ENCODE measurements around the gene CD83.
A peak's percentile ranks its signal among the peaks of the same experiment; 100 is the strongest.
"Not testable (repeated sequence)": the region's sequence is repeated elsewhere in the genome, so short reads cannot be mapped to it uniquely, and the experiment has no call there.

CD83 gene, protein sequence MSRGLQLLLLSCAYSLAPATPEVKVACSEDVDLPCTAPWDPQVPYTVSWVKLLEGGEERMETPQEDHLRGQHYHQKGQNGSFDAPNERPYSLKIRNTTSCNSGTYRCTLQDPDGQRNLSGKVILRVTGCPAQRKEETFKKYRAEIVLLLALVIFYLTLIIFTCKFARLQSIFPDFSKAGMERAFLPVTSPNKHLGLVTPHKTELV

DNA sequence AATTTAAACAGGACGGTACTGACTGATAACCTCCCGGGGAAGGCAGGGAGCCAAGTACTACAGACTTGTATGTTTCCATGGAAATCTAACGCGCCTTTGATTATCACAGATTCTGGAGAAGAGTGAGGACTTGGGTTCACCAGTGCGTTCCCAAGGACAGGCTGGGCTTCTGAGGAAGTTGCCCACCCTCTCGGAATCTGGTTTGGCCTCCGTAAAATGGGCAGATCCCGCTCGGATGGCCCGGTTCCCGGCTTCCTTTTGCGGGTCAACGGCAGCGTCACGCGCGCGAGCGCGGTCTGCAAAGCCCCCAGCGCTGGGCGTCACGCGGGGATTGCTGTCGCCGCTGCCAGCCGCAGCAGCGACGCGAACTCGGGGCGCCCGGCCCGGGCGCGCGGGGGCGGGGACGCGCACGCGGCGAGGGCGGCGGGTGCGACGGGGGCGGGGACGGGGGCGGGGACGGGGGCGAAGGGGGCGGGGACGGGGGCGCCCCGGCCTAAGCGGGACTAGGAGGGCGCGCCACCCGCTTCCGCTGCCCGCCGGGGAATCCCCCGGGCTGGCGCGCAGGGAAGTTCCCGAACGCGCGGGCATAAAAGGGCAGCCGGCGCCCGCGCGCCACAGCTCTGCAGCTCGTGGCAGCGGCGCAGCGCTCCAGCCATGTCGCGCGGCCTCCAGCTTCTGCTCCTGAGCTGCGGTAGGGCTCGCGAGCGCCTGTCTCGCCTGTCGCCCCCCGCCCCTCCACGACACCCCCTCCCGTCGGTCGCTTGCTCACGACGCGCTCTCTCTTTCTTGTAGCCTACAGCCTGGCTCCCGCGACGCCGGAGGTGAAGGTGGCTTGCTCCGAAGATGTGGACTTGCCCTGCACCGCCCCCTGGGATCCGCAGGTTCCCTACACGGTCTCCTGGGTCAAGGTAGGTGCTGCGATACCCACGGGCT lies at the start of gene CD83:
Gene CD83, plus strand, starts transcription at position 615 of the 933 bp plus-strand sequence. Its CDS starts 40 bp downstream, at position 655.
- ATAC-seq = peak; percentile 91

GRCh38 chr6:14068133-14068532 lies 49.4 kb upstream of the CD83 start:
- DNase-seq (no peak), ATAC-seq (no peak)

More for the DNA sequence above, at the start of gene CD83:
- peak; percentile 85 for DNase-seq

GRCh38 chr6:14068623-14069022 lies 48.9 kb upstream of the CD83 start:
- DNase-seq (no peak), ATAC-seq (no peak)

- DNase-seq (no peak), ATAC-seq (no peak)
Measured at GRCh38 chr6:14070457-14070856, 47.1 kb upstream of the CD83 start.

DNA sequence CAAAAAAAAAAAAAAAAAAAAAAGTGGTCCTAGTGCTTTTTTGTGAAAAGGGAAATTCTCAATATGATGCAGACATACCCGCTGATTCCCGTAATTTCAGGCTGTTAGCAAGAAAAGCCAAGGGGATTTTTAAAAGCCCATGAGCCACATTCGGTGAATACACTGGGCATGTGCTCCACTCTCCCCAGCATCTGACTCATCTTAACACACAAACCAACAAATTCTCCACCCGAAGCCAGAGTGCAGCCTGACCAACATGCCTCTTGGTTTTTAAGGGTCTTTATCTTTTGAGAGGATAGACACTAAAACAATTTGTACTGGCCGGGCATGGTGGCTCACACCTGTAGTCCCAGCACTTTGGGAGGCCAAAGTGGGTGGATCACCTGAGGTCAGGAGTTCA lies 45.5 kb upstream of the CD83 start:
- DNase-seq (peak; percentile 30), ATAC-seq (peak; percentile 78)

GRCh38 chr6:14073561-14074354 lies 43.8 kb upstream of the CD83 start:
- ATAC-seq, DNase-seq: not testable (repeated sequence)

DNA sequence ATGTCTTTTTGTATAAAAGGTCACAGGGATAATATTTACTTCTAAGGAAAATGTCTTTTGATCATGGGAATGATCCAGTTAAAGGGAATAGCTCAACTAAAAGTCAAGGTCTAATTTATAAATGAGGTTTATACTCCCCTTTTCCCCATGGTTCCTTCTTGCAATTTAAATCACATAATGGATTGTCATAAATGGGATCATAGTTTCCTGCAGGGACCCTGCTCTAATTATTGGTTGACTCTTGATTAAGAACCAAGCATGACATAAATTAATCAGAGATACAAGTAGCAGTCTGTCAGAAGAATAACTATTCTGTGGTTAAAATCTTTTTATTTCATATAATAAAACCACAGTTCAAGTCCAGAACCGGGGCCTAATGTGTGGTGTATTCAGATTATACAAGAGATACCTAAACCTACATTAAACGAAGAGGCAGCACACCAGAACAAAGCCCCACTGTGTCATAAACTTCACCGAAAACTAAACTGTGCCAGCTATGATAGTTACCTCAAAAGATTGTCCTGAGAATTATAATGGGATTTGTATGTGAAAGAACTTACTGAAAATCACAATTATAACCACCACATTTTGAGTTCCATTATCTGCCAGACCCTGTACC lies 43.0 kb upstream of the CD83 start:
- ATAC-seq = no peak
- DNase-seq = no peak

- DNase-seq = no peak
- ATAC-seq = peak; percentile 80
Measured at GRCh38 chr6:14075095-14075503, 42.5 kb upstream of the CD83 start.

DNA sequence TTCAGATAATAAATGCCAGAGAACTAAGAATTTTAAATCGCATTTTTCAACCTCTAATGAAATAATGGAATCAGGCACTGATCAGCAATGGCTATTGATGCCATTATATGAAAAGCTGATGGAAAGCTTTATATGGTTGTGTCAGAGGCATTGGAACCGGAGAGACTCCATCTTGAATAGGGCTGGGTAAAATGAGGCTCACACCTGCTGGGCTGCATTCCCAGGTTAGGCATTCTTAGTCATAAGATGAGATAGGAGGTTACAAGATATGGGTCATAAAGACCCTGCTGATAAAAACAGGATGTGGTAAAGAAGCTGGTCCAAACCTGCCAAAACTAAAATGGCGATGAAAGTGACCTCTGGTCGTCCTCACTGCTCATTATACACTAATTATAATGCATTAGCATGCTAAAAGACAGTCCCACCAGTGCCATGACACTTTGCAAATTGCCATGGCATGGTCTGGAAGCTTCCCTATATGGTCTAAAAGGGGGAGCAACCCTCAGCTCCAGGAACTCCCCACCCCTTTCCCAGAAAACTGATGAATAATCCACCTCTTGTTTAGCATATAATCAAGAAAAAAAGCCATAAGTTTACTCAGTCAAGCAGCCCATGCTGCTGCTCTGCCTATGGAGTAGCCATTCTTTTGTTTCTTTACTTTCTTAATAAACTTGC lies 40.2 kb upstream of the CD83 start:
- no peak for DNase-seq
- ATAC-seq = no peak

DNA sequence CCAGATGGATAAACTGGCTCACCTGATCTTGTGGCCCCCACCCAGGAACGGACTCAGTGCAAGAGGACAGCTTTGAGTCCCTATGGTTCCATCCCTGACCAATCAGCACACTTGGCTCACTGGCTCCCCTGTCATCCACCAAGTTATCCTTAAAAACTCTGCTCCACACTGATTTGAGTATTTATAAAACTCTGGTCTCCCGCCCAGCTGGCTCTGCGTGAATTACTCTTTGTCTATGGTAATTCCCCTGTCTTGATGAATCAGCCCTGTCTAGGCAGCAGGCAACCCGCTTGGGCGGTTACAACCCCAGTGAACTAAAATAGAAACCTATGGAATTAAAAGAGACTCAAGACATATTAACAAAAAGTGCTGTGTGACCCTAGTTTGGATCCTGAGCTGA lies 38.1 kb upstream of the CD83 start:
- ATAC-seq = peak; percentile 58

GRCh38 chr6:14079971-14080370 lies 37.6 kb upstream of the CD83 start:
- ATAC-seq = no peak
- no peak for DNase-seq

More for the DNA sequence above, 38.1 kb upstream of the CD83 start:
- peak; percentile 44 for DNase-seq

- ATAC-seq = no peak
- DNase-seq = no peak
Measured at GRCh38 chr6:14081126-14081525, 36.4 kb upstream of the CD83 start.

DNA sequence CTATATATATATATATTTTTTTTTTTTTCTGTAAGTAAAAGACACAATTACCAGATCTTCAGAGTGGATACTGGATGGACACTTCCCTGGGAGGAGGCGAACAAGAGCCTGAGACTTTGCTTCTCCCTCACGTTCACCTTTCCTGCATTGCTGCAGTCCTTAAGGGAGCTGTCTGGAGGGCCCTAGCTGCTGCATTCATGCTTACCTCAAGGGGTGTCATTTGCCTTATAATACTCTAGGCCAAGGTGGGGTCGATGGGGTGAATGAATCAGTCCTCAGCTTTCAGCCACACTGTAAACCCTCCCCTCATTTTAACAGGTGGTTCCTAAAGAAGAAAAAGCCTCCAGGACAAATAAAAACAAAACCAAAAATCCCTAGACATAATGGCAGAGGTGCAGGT lies 34.8 kb upstream of the CD83 start:
- ATAC-seq = no peak
- DNase-seq = no peak

DNA sequence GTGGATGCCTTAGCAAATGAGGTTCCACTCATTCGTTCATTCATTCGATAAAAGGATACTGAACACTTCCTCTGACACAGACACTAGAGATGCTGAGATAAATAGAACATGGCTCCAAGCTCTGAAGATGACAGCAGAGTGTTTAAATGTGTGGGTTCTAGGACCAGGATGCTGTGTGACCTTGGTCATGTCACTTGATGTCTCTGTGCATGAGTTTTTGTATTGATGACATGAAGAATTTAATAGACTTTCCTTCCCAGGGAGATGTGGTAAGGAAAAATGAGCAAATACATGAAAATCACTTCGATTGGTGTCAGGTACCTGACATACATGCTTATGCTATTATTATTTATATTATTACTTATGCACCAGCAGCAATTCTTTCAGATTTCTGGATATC lies 34.3 kb upstream of the CD83 start:
- DNase-seq = no peak
- no peak for ATAC-seq

GRCh38 chr6:14083751-14084150 lies 33.8 kb upstream of the CD83 start:
- no peak for DNase-seq
- no peak for ATAC-seq

- no peak for DNase-seq
- ATAC-seq = no peak
Measured at GRCh38 chr6:14084388-14084787, 33.2 kb upstream of the CD83 start.

DNA sequence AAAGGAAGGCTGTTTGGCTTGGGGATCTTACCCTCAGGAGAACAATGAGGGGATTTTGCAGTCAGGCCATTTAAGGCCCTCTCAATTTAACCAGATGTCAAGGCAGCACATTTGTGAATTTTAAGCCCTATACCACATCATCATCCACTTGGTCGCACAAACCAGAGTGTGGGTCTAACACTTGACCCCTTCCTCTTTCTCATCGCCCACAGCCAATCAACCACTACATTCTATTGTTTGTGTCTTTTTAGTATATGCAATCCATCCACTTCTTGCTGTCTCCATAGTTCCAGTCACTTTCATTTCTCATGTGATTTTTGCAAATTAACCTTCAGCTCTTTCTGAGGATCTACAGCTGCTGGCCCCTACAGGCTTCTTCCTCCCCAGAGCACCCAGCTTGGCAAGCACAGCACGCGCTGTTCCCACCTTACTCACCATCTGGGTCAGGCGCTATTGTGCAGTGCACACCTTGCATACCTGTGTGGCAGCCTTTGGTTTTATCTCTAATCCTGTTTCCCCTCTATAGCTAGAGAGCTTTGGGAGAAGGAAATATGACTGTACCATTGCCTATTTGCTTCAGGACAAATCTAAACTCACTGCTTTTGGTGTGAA lies 32.3 kb upstream of the CD83 start:
- no peak for ATAC-seq
- DNase-seq = no peak

GRCh38 chr6:14086701-14087100 lies 30.9 kb upstream of the CD83 start:
- ATAC-seq = no peak
- no peak for DNase-seq

DNA sequence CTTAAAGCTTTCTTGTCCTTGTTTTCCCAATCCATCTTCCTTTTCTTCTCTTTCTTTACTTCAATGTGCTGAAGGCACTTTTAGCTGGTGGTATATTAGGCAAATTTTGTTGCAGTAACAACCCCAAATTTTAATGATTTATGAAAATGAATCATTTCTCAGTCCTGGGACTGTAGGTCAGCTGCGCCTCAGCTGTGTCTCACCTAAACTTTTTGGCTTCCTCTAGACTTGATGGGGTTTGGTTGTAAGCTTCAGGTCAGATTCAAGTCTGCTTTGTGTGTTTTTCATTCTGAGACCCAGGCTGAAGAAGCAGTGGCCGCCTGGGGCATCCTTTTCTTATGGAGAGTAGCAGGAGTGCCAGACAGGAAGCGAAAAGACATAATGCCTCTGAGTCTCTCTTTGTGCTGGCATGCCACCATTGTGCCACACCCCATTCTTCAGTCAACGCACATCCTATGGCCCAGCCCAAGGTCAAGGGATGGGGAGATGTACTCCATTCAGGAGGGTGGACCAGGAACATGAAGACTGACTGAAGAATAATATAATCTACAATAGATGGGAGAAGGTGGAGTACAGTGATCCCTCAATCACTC lies 28.9 kb upstream of the CD83 start:
- no peak for ATAC-seq
- DNase-seq = no peak

- DNase-seq (no peak), ATAC-seq (peak; percentile 37)
Measured at GRCh38 chr6:14089224-14089623, 28.3 kb upstream of the CD83 start.
